Stimulated activated CD4-positive, alpha-beta T cell treated with anti-CD3 and anti-CD28 coated beads, Interleukin-15, amount 100 ng/mL, for 24 hours (primary cell): Measurements from ENCODE around the gene GLG1.
"Not testable (repeated sequence)": the region's sequence is repeated elsewhere in the genome, so short reads cannot be mapped to it uniquely, and the experiment has no call there.

Experiments
- DNase-seq: peaks from one replicate; pipeline ENCODE4 v3.0.0-alpha.2; 2020

The GLG1 gene

DNA sequence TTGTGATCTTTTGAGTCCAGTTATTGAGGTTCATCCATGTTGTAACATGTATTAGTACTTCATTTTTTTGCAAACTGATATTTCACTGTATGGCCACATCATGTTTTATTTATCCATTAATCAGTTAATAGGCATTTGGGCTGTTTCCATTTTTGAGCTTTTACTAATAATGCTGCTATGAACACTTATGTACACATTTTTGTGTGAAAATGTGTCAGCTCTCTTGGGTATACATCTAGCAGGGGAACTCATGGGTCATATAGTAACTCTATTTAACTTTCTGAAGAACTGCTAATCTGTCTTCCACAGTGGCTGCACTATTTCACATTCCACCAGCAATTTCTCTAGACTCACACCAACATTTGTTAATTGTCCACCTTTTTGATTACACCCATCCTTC lies 82.0 kb downstream of the GLG1 start:
- DNase-seq: no peak

DNA sequence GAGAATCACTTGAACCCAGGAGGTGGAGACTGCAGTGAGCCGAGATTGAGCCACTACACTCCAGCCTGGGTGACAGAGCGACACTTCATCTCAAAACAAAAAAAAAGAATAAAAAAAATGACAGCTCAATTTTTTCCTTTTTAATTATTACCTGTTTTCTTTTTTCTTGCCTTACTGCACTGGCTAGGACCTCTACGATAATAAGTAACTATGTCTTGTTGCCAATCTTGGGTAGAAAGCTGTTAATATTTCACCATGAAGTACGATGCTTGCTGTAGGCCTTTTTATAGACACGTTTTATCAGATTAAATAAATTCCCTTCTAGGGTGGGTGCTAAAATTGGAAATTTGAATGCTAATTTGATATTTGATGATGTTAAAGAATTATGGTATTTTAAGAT lies 82.8 kb downstream of the GLG1 start:
- DNase-seq: no peak

GRCh38 chr16:74523706-74524105 lies 83.2 kb downstream of the GLG1 start:
- DNase-seq: not testable (repeated sequence)

DNA sequence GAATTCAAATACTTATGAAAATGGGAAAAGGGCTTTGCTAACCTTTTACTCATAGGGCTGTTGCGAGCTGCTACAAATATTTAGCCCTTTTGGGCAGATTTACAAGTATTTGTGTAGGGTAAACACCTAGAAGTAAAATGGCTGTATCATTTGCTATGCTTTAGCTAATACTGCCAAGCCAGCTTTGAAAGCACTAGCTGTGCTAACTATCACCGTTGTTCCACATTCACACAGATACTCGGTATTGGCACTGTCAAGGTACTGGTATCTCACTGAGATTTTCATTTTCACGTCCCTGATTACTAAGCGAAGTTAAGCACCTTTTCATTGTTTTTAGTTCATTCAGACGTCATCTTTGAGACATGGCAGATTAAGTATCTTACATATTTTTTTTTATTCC lies 84.8 kb downstream of the GLG1 start:
- DNase-seq: no peak

DNA sequence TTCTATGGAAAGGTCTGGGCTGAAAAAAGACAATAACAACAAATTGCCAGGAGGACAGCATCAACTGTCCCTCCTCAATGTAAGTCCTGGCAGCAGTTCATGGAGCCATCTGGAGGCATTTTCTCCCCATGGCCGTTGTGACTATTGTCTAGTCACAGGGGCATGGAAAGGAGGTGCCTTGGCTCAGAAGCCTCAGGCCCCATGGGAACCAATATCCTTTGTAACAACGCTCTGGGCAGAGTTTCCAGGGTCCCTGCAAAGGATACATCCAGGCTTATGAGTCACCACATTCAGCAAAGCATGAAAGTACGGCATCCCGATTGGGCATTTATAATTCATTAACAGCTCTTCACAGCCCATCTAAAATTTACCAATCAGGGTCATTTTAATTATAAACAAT lies 85.2 kb downstream of the GLG1 start:
- DNase-seq: no peak

GRCh38 chr16:74518934-74519333 lies 88.0 kb downstream of the GLG1 start:
- not testable (repeated sequence) for DNase-seq

- DNase-seq: no peak
Observed at GRCh38 chr16:74511961-74512360, 95.0 kb downstream of the GLG1 start.

- no peak for DNase-seq
Observed at GRCh38 chr16:74505011-74505410, 101.9 kb downstream of the GLG1 start.

GRCh38 chr16:74503412-74503811 lies 103.5 kb downstream of the GLG1 start:
- no peak for DNase-seq

DNA sequence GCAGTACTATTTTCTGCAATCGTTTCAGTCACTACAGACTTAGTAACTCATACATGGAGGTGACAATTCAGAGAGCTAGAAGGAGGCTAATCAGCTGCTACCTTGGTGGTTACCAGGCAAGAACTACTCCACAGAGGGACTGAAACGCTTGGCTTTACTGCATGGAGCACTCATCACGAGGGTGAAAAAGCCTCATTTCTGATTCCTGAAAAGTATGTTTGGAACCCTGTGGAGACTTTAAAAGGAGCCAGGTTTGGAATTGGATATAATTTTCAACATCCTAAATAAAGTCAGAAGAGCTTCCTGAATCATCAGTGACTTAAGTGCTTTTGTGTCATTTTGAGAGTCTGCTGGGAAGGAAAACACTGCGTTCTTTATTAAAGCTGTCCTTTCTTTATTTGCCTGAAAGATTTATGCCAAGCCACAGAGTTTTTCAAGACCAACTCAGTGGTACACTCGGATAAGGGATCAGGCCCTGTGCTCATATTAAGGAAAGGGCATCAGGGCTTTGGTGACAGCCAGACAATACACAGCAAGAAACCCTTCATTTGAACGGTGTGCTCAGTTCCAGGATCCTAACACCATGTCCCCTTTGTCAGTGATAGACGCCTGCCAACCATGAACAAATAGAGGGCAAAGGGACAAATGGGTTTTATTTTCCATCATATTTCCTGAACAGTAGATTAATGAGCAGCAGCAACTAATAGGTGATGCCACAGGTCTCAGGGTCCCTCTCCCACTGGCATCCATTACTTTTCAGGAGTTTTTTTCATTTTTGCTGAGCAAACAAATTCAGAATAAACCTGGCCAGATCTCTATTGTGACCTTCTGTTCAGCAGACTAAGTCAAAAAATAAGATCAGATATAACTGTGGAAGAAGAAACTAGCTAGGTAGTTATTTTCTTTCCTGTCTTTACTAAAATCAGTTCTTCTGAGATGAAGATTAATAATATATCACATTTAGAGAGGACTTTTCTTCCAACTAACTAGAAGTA lies 105.1 kb downstream of the GLG1 start:
- DNase-seq: no peak

GRCh38 chr16:74500907-74501306 lies 106.0 kb downstream of the GLG1 start:
- no peak for DNase-seq

GRCh38 chr16:74499114-74499513 lies 107.8 kb downstream of the GLG1 start:
- DNase-seq: no peak

GRCh38 chr16:74497761-74498160 lies 109.2 kb downstream of the GLG1 start:
- DNase-seq: no peak

- DNase-seq: no peak
Observed at GRCh38 chr16:74496054-74496453, 110.9 kb downstream of the GLG1 start.

- DNase-seq: no peak
Observed at GRCh38 chr16:74492976-74493375, 113.9 kb downstream of the GLG1 start.

- DNase-seq: no peak
Observed at GRCh38 chr16:74487634-74488495, 119.0 kb downstream of the GLG1 start.

DNA sequence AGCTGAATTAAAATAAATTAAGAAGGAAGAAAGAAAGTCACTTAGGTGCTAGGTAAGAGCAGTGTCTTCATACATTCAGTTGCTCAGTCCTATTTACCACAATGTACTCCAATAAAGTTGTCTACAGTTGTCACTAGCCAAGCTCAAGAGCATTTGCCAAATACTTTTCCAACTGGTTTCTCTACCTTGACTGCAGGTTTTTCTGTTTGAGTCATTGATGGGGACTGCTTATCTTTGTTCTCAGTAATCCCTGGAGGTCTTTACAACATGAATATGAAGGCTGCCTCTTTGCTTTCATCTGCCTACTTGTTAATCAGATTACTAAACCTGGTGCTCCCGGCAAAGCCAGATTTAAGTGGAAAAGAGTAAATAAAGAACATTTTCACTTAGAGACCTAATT lies 121.0 kb downstream of the GLG1 start:
- no peak for DNase-seq

DNA sequence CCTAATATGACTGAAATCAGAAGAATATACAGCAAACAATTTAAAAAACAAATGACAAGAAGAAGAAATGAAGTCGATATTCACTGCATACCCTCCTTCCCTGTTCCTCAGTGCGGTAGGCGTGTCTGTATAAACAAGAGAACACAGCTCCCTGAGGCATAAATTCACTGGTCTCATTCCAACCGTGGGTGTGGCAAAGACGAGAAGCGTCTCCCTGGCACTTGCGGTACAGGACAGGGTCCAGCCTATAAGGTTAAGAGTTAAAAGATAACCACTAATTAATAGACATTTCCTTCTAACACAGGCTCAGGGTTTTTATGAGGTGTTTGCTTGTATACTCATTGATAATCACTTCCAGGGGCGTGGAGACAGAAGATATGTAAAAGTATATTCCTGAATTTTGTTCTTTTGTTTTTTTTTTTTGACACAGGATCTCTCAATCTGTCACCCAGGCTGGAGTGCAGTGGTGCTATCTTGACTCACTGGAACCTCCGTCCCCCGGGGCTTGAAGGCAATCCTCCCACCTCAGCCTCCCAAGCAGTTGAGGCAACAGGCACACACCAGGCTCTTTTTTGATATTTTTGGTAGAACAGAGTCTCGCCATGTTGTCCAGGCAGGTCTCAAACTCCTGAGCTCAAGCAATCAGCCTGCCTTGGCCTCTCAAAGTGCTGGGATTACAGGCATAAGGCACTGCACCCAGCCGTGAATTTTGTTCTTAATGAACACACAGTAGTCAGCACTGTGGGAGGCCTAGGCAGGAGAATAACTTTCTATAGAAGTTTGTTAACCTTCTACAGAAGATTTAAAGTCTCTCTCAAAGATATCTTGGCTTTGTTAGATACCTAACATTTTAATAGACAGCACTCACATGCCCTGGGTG lies 126.5 kb downstream of the GLG1 start:
- DNase-seq: no peak

GRCh38 chr16:74477226-74477625 lies 129.7 kb downstream of the GLG1 start:
- no peak for DNase-seq

- no peak for DNase-seq
Observed at GRCh38 chr16:74474416-74474815, 132.5 kb downstream of the GLG1 start.

DNA sequence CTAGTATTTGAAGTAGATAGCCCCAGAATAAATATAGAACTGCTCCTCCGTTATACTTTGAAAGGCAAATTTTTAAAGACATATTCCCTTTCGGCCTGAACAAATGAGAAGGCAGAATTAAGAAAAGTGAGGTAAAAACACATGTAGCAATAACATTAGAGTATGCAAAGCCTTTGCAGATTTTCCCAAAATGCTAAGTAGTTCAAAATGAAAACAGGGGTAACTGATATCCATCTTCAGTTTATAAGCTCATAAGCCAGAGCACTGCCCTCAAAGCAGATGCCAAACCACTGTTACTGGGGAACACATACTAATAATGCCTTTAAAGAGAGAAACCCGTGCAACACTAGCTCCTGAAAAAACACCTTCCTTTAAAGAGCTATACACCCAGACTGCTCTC lies 134.4 kb downstream of the GLG1 start:
- DNase-seq: no peak

GRCh38 chr16:74472010-74472409 lies 134.9 kb downstream of the GLG1 start:
- DNase-seq: no peak
